HG02623 (cell line): ENCODE data around the gene PTPRZ1.
A peak's percentile ranks its signal among the peaks of the same experiment; 100 is the strongest.

ENCODE experiments used
- ATAC-seq: cut with Tn5 transposase; IDR thresholded peaks from one replicate; pipeline ENCODE4 v1.9.1; 2021; ENCODE audit warnings: moderate library complexity; ENCODE audit not compliant: unreplicated experiment

The PTPRZ1 gene

DNA sequence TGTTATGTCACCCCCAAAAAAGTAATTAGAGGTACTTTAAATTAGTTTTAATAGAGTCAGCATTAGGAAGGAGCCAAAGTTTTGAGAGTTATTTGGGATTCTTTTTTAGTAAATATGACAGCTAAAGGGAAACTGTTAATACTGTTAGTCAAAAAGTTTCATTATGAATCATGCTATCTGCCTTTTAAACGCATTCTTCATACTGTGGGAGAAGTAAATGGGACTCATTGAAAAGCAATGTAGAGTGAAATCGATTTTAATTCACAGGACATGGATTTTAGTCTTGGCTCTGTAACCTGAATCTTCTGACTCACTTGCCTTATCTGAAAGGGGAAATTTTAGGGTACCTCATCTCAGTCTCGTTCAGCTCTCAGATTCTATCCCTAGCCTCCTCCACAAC is 165.9 kb downstream of the PTPRZ1 start:
- ATAC-seq, result no peak

DNA sequence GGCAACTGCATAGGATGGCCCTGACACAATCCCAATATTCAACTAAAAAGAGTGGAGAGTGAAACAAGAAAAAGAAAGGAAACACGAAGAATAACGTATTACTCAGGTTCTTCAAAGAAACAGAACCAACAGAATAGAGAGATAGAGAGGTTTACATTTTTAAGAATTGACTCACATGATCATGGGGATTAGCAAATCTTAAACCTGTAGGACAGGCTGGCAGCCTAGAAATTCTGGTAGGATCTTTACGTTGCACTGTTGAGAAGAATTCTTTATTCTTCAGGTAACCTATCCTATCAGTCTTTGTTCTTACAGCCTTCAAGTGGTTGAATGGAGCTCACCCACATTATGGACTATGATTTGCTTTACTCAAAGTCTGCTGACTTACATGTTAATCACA is 167.2 kb downstream of the PTPRZ1 start:
- ATAC-seq, result no peak

DNA sequence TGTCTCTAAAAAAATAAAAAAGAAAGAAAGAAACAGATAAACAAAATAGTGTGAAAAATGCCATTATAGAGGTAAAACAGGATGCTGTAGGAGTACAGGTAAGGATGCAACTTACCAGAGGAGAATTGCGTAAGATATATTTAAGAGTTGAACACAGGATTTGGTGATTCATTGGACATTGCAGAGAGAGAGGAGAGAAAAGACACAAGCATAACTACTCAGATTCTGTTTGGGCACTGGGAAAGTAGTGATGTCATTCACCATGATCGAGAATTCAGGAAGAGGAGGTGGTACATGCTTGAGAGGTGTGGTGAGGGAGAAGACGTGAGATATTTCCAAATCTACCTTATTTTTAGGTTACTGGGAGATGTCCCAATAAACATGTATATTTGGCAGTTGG is 173.4 kb downstream of the PTPRZ1 start:
- no peak for ATAC-seq

GRCh38 chr7:122054393-122054792 is 181.4 kb downstream of the PTPRZ1 start:
- ATAC-seq, result no peak

DNA sequence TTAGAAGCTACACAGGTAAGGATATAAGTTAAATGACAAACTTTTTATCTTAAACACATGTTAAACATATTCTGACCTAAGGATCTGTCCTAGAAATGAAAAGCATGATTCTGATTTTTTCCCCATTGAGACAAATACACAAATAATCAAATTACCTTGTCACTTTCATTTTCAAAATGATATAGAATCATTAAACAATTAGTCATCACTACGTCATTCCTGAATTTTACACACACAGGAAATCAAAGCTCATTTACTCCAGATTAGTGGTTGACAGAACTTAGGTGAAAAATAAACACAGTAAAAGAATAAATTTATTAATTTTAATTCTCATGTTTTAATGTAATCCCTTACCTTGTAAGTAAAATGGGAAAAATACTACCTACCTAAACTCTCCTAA is 182.1 kb downstream of the PTPRZ1 start:
- ATAC-seq, result no peak

DNA sequence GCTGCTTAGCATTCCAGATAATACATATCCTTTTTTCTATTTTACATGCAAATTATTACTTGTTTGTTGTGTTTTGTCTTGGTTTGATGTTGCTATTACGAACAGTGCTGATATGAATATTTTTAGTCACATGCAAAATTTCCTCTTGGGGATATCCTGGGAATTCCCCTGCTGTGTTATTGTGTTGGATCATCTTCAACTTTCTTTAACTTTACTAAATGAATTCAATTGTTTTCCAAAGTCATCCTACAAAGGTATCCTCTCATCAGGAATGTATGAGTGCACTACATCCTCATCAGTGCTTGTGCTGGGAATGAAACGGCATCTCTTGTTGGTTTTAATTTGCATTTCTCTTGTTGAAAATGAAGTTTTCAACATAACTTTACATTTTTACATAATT is 184.0 kb downstream of the PTPRZ1 start:
- no peak for ATAC-seq

DNA sequence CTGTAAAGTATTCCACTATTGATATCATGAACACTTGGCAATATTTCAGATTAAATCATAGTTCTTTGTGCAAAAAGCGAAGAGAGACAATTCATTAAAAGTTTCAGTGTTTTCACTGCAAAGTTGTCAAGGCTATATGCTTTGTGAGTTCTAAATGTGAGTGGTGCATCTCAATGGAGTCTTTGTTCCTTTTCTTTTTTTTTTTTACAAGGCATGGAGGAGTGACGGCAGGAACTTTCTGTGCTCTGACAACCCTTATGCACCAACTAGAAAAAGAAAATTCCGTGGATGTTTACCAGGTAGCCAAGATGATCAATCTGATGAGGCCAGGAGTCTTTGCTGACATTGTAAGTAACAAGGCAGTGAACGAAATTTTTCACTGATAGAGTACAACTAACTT is 186.6 kb downstream of the PTPRZ1 start:
- no peak for ATAC-seq

GRCh38 chr7:122063146-122063545 is 190.2 kb downstream of the PTPRZ1 start:
- no peak for ATAC-seq

DNA sequence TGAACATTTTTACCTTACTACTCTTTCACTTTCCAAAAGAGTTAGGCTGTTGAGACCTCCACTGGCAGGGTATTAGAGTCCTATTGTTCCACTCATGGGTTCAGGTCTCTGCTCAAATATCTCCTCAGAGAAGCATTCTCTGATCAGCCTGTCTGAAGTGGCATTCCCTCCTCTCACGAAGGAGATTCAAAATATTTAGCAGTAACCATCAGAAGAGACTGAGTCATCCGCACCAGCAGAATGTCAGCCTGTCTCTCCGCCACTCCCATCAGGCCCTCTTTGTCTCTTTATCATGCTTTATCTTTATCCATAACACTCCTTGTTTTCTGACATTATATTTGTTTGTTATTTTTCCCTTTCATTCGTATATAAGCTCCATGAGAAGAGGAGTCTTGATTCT is 192.0 kb downstream of the PTPRZ1 start:
- no peak for ATAC-seq

DNA sequence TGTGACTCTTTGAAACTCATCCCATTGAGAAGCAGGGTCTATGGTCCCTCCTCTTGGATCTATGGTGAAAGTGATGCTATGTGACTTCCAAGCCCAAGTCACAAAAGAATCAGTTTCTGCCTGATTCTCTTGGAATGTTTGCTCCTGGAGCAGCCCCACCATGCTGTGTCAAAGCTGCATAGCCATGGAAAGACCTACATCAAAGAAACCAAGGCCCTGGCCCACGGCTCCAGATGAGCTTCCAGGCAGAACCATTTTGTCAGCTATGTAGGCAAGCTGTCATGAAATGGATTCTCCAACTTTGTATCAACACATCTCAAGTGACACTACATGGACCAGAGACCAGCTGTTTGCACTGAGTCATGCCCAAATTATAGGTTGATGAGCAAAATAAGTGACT is 194.1 kb downstream of the PTPRZ1 start:
- no peak for ATAC-seq

DNA sequence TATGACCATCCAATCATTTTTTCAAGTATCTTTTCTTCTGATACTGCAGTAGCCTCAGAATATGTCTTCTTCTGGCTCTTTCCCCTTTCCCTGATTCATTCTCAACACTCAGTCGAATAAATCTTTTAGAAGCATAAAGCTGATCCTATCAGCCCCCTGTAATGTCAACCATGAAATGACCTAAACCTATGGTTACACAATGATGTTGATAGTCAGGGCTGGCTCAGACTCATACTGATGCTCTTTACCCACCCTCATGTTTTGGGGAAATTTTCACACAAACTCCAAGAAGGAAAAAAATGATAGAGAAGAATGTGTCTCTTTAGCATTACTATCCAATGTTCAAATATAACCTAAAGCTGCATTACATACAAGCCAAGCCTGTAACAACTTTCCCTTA is 195.1 kb downstream of the PTPRZ1 start:
- ATAC-seq, result no peak

- ATAC-seq, result no peak
Observed at GRCh38 chr7:122068999-122069398, 196.0 kb downstream of the PTPRZ1 start.

GRCh38 chr7:122070062-122070461 is 197.1 kb downstream of the PTPRZ1 start:
- no peak for ATAC-seq

DNA sequence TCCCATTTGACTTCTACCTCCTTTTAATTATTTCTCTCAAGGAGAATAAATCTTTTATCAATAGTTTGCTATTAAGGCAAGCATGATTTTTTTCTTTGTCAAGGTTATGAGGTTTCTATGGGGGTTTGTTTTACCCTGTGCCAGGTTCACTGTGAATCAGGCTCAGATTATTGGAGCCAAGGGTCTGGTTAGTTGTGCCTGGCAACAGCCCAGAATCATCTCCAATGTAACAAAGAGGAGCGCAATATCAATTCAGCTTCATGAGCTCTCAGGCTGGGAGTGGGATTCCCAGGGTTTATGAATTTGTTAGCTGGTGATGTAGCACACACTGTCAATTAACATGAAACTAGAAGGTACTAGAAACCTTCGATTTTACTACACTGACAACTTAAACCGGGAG is 197.9 kb downstream of the PTPRZ1 start:
- ATAC-seq, result no peak

- ATAC-seq, result no peak
Observed at GRCh38 chr7:122072272-122072671, 199.3 kb downstream of the PTPRZ1 start.

DNA sequence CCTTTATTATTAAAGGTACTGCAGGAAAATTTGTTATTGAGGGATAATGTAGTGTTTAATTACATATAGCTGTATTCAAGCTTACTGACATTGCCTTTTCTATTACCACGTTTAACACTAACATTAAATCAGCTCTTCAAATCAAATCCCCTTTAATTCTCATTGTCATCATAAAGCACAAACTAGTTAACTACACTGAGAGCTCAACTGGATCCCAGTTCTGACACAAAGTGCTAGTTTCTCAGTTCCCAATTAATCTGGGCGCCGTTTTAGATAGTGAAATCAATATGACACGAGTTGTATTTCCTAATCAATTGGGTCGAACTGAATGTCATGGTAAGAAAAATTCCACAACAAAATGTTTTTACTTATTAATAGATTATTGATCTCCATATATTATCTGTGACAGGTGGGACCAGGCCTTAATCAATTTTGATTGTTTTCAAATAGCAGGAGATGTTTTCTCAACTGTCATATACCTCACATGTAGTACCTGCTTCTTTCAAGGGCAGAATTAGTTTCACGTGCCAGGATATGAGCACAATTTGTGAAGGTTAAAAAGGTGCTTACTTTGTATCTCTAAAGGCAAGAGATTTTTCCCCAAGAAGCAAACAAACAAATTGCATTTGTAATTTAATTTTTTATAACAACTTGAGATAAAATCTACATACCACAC is 200.1 kb downstream of the PTPRZ1 start:
- no peak for ATAC-seq

- no peak for ATAC-seq
Observed at GRCh38 chr7:122073635-122074034, 200.7 kb downstream of the PTPRZ1 start.

DNA sequence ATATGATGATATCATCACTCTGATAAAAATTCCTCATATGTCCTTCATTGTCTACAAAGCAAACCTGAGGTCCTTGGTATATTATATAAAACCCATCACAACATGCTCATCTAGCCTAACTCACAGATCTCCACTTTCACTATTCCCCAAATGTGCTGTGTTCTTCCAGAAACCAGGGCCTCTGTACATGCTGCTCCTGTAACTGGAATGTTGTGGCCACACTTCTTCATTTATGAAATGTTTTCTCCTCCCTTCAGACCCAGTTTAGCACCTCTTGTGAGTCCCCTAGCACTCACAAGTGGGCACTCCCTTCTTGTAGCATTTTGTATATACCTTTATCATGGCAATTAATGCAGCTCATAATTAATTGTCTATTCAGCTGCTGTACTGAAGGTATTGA is 209.2 kb downstream of the PTPRZ1 start:
- ATAC-seq, result no peak

- ATAC-seq, result no peak
Observed at GRCh38 chr7:122082670-122083069, 209.7 kb downstream of the PTPRZ1 start.

GRCh38 chr7:122092964-122093797 is 220.2 kb downstream of the PTPRZ1 start:
- peak; percentile 97 for ATAC-seq

GRCh38 chr7:122094549-122094948 is 221.6 kb downstream of the PTPRZ1 start:
- no peak for ATAC-seq

DNA sequence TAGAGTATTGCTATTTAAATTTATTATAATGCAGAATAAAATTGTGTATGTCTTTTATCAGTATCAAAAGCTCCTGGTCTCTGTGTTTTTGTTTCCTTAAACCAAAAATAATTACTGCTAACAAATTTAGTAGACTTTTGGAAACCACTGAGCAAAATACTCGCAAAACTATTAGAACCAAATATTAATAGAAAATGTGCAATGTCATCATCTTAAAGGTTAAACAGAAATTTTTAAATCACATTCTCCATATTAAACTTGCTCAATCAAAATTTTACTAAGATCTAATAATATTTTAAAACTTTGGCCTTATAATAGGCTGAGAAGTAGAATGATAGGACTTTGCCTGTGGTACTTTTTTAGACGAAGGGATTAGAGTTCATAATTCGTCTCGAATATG is 222.7 kb downstream of the PTPRZ1 start:
- no peak for ATAC-seq

DNA sequence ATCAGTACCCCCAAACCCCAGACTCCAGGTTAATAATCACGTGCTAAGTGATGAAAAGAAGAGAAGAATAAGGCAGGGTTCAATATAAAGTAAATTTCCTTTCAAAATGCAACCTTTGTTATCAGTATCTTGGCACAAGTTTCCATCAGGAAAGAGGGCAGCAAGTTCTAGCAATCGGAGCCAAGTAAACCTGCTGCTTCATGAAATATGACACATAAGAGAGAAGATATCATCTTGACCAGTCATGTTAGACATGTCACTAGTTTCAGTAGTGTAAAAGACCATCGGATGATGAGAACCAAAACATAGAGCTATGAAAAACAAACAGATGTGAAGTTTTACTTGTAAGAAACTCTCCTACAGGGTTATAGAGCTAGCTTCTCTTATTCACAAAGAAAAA is 227.1 kb downstream of the PTPRZ1 start:
- ATAC-seq, result no peak
